B cell (primary cell): ENCODE results near the gene TGFBR3L. TPM values are rescaled to one million over a fixed set of nuclear protein-coding genes. Genes with fewer than 3 reads are reported as not detected.
A peak's percentile ranks its signal among the peaks of the same experiment; 100 is the strongest.

Source experiments
- ATAC-seq: fragments of 200-7000 bp; cut with Tn5 transposase; one replicate; pipeline ENCODE4 v1.10.0; 2021; ENCODE audit warnings: low read depth, mild to moderate bottlenecking, moderate number of reproducible peaks, moderate library complexity
- CTCF ChIA-PET: fragments of 350-600 bp; sonication (Branson Sonifier 250); formaldehyde crosslinking; loops from one replicate; lab custom pipeline; 2021; ENCODE audit warnings: antibody characterized with exemption, inconsistent platforms; lab: Charles Lee
- POLR2A ChIA-PET: fragments of 350-600 bp; sonication (Branson Sonifier 250); formaldehyde crosslinking; loops from one replicate; lab custom pipeline; 2021; ENCODE audit warnings: antibody characterized with exemption; lab: Charles Lee
- DNase-seq: peaks from one replicate; pipeline ENCODE4 v3.0.0; 2013
- H2AFZ ChIP-seq: 2 replicates; pipeline ENCODE4 v1.6.1; 2012; ENCODE audit warnings: mild to moderate bottlenecking, low read depth, low read length; ENCODE audit not compliant: insufficient read depth, poor library complexity, severe bottlenecking
- H3K27ac ChIP-seq, 2 donors: 1 replicate in 1 of 2; 2 replicates in 1 of 2; pipeline ENCODE4 v1.5.1; 2012 to 2013; ENCODE audit warnings: low read length in 2 of 2, mild to moderate bottlenecking in 2 of 2, moderate library complexity in 1 of 2
- H3K27me3 ChIP-seq, 4 experiments: fragments of 200-600 bp in 1 of 4; sonication (generic) in 1 of 4; replicated peaks in 1 of 4; 1 replicate in 2 of 4; 2 replicates in 2 of 4; pipeline versions ENCODE4 v1.6.1 to v1.7.0; 2013 to 2016; ENCODE audit warnings: low read length in 3 of 4, mild to moderate bottlenecking in 2 of 4, mixed read lengths in 1 of 4, moderate library complexity in 1 of 4; ENCODE audit not compliant: insufficient read depth in 4 of 4, control insufficient read depth in 3 of 4; ENCODE audit errors: control extremely low read depth in 1 of 4
- H3K36me3 ChIP-seq, 2 experiments: replicated peaks in 1 of 2; 1 replicate in 1 of 2; 2 replicates in 1 of 2; pipeline versions ENCODE4 v1.6.1 to v1.7.1; 2013; ENCODE audit warnings: low read length in 1 of 2; ENCODE audit not compliant: insufficient read depth in 2 of 2, control insufficient read depth in 1 of 2; ENCODE audit errors: control extremely low read depth in 1 of 2, extremely low read depth in 1 of 2
- H3K4me1 ChIP-seq, 2 donors: fragments of 200-600 bp in 1 of 2; sonication (generic) in 1 of 2; 1 replicate in 1 of 2; 2 replicates in 1 of 2; pipeline versions ENCODE4 v1.5.1 to v1.6.1; 2013 to 2017; ENCODE audit warnings: low read length in 2 of 2; ENCODE audit not compliant: control insufficient read depth in 2 of 2, insufficient read depth in 2 of 2
- H3K4me2 ChIP-seq: replicated peaks from 2 replicates; pipeline ENCODE3; 2012; ENCODE audit warnings: mild to moderate bottlenecking, low read depth, low read length; ENCODE audit not compliant: poor library complexity, severe bottlenecking
- H3K4me3 ChIP-seq, 5 experiments: fragments of 200-600 bp in 1 of 5; sonication (generic) in 1 of 5; 1 replicate in 3 of 5; 2 replicates in 2 of 5; pipeline versions ENCODE4 v1.5.1 to v1.7.0; 2011 to 2016; ENCODE audit warnings: low read length in 4 of 5, mild to moderate bottlenecking in 4 of 5, low read depth in 2 of 5, control low read depth in 1 of 5, moderate library complexity in 1 of 5; ENCODE audit not compliant: insufficient read depth in 1 of 5; ENCODE audit errors: control extremely low read depth in 1 of 5, extremely low read depth in 1 of 5
- H3K79me2 ChIP-seq: fragments of 200-600 bp; sonication (generic); one replicate; pipeline ENCODE4 v1.6.0; 2016; ENCODE audit warnings: low read length; ENCODE audit not compliant: control insufficient read depth, insufficient read depth
- H3K9ac ChIP-seq: fragments of 200-600 bp; sonication (generic); 2 replicates; pipeline ENCODE4 v1.6.1; 2017; ENCODE audit warnings: mild to moderate bottlenecking, low read length, moderate library complexity
- H3K9me3 ChIP-seq, 3 donors: one replicate each; pipeline versions ENCODE4 v1.6.1 to v1.7.1; 2013; ENCODE audit warnings: low read length in 2 of 3; ENCODE audit not compliant: control insufficient read depth in 2 of 3, insufficient read depth in 1 of 3; ENCODE audit errors: control extremely low read depth in 1 of 3
- H4K20me1 ChIP-seq: 2 replicates; pipeline ENCODE4 v1.6.0; 2012; ENCODE audit warnings: mild to moderate bottlenecking, low read length; ENCODE audit not compliant: insufficient read depth, control insufficient read depth, poor library complexity, severe bottlenecking
- H3K27ac Mint-ChIP-seq: one replicate; pipeline ENCODE4 v1.8.0; 2021; ENCODE audit warnings: mixed read lengths
- H3K27me3 Mint-ChIP-seq: one replicate; pipeline ENCODE4 v1.8.0; 2021; ENCODE audit warnings: mixed read lengths
- H3K4me1 Mint-ChIP-seq: one replicate; pipeline ENCODE4 v1.8.0; 2021; ENCODE audit warnings: mixed read lengths
- H3K4me3 Mint-ChIP-seq: one replicate; pipeline ENCODE4 v1.8.0; 2021; ENCODE audit warnings: mixed read lengths
- H3K9me3 Mint-ChIP-seq: one replicate; pipeline ENCODE4 v1.8.0; 2022; ENCODE audit warnings: mixed read lengths; ENCODE audit not compliant: insufficient read depth
- CTCF ChIP-seq: fragments of 200-600 bp; IDR thresholded peaks from one replicate; pipeline ENCODE4 v1.8.0; 2022; ENCODE audit warnings: antibody characterized with exemption, mild to moderate bottlenecking
- EZH2 ChIP-seq: IDR thresholded peaks from 2 replicates; pipeline ENCODE4 v1.6.1; 2012; ENCODE audit warnings: borderline replicate concordance, low read depth, mild to moderate bottlenecking, moderate library complexity, low read length; ENCODE audit not compliant: insufficient read depth, poor library complexity, severe bottlenecking
- WGBS: methylation state at CpG from one replicate; pipeline ENCODE4 v1.1.5; 2013; ENCODE audit warnings: missing lambda C conversion rate; ENCODE audit not compliant: insufficient coverage; 5-methylcytosine and 5-hydroxymethylcytosine counted together
- intact Hi-C: fragments of 100-400 bp; cut with micrococcal nuclease; formaldehyde crosslinking; loops from one replicate; pipeline ENCODE4 v1.10.0; 2022
- polyA plus RNA-seq: library from polyadenylated mRNA; depleted of rRNA; stranded (reverse); fragments of >200 nt; gene quantifications from 2 replicates; pipeline ENCODE4 v1.2.3, GENCODE V29; 2012
- total RNA-seq, 2 donors: library from RNA; stranded (reverse); fragments of 120-200 nt in 1 of 2; gene quantifications; 1 replicate in 1 of 2; 2 replicates in 1 of 2; pipeline versions ENCODE4 v1.2.3 to v1.2.4, GENCODE V29; 2013 to 2022

The TGFBR3L gene
- total and polyA plus RNA-seq, 2 donors (not counting 1 experiment from before 2014, with no cell fraction given), result 0.21 to 0.22 TPM

GRCh38 chr19:7870571-7871436 lies 43.8 kb upstream of the TGFBR3L start:
- Histone ChIP-seq H4K20me1 (peaks cover 11% of the 10 kb centered on the region), H3K79me2 (no peaks in the 10 kb centered on the region), H3K27ac (no peak overlapping the region), H3K36me3 (no peaks in the 10 kb centered on the region), H3K27me3 (peaks cover 0 to 73% (median 21%) of the 10 kb centered on the region in 4 experiments), H3K4me2 (peak overlapping the region; percentile 98), H2AFZ (no peak overlapping the region), H3K4me1 (peaks cover 42 to 50% of the 10 kb centered on the region in 2 donors), H3K9me3 (peaks cover 0 to 55% (median 0%) of the 10 kb centered on the region in 3 donors), H3K4me3 (no peak overlapping the region), H3K9ac (no peak overlapping the region)
- peaks cover 23% of the 10 kb centered on the region for H3K27me3 Mint-ChIP-seq
- peaks cover 31% of the 10 kb centered on the region for H3K4me1 Mint-ChIP-seq
- H3K9me3 Mint-ChIP-seq, result peaks cover 4% of the 10 kb centered on the region
- no peak for ATAC-seq
- DNase-seq, result peak; percentile 62
- peak overlapping the region; percentile 11 for H3K27ac Mint-ChIP-seq
- WGBS, result 39% methylated on average over 11 of the region's 11 CpGs
- TF ChIP-seq CTCF (no peak), EZH2 (no peak)
- peak overlapping the region; percentile 68 for H3K4me3 Mint-ChIP-seq
- intact Hi-C loops, result loop anchor here (1.0 kb wide), 1 partner anchor 49 kb away; the partner anchor contains the start of gene SNAPC2
- ChIA-PET CTCF (interaction anchor here (0.6 kb wide), 1 partner anchor 216 kb away, joined by 3 read pairs; no protein-coding TSS in a partner anchor), POLR2A (interaction anchor here (0.5 to 0.7 kb wide), 3 partner anchors 9 to 218 kb away, joined by 3 to 5 read pairs (median 4); no protein-coding TSS in a partner anchor)
